CD4-positive, CD25-positive, alpha-beta regulatory T cell (primary cell): Measurements from ENCODE around the gene TYW1B. TPM values are rescaled to one million over a fixed set of nuclear protein-coding genes. Genes with fewer than 3 reads are reported as not detected.
"Not testable (repeated sequence)": the region's sequence is repeated elsewhere in the genome, so short reads cannot be mapped to it uniquely, and the experiment has no call there.

Source experiments
- ATAC-seq, 2 donors: fragments of 150-1000 bp; cut with Tn5 transposase; one replicate each; pipeline ENCODE4 v1.10.0; 2021; ENCODE audit warnings: low read depth in 2 of 2, moderate number of reproducible peaks in 2 of 2, moderate library complexity in 1 of 2
- DNase-seq, 3 donors: peaks; one replicate each; pipeline versions ENCODE4 v3.0.0 to v3.0.0-alpha.2; 2012 to 2022; ENCODE audit warnings: mixed read lengths in 1 of 3
- H3K27ac ChIP-seq: one replicate; pipeline ENCODE4 v1.7.0; 2013; ENCODE audit warnings: mild to moderate bottlenecking, low read length; ENCODE audit not compliant: insufficient read depth, poor library complexity, severe bottlenecking
- H3K27me3 ChIP-seq: one replicate; pipeline ENCODE4 v1.7.0; 2013; ENCODE audit warnings: low read length; ENCODE audit not compliant: control insufficient read depth, insufficient read depth
- H3K36me3 ChIP-seq: one replicate; pipeline ENCODE4 v1.7.0; 2013; ENCODE audit warnings: mild to moderate bottlenecking, low read length, moderate library complexity; ENCODE audit not compliant: control insufficient read depth, insufficient read depth
- H3K4me1 ChIP-seq: 2 replicates; pipeline ENCODE4 v1.7.0; 2013; ENCODE audit warnings: mild to moderate bottlenecking, low read length; ENCODE audit not compliant: insufficient read depth, control insufficient read depth, poor library complexity, severe bottlenecking
- H3K4me3 ChIP-seq: one replicate; pipeline ENCODE4 v1.7.0; 2013; ENCODE audit warnings: low read depth, mild to moderate bottlenecking, low read length, moderate library complexity
- H3K9me3 ChIP-seq, 2 experiments: 1 replicate in 1 of 2; 2 replicates in 1 of 2; pipeline ENCODE4 v1.7.0; 2013; ENCODE audit warnings: low read length in 2 of 2, mild to moderate bottlenecking in 1 of 2, moderate library complexity in 1 of 2; ENCODE audit not compliant: control insufficient read depth in 2 of 2
- H3K27ac Mint-ChIP-seq, 3 donors: one replicate each; pipeline ENCODE4 v1.8.0; 2020 to 2022; ENCODE audit warnings: mild to moderate bottlenecking in 3 of 3, mixed read lengths in 3 of 3, moderate library complexity in 2 of 3
- H3K27me3 Mint-ChIP-seq: one replicate; pipeline ENCODE4 v1.8.0; 2022; ENCODE audit warnings: mild to moderate bottlenecking, mixed read lengths
- H3K36me3 Mint-ChIP-seq: one replicate; pipeline ENCODE4 v1.8.0; 2020; ENCODE audit warnings: mixed read lengths
- H3K4me1 Mint-ChIP-seq, 4 donors: one replicate each; pipeline ENCODE4 v1.8.0; 2020 to 2022; ENCODE audit warnings: mixed read lengths in 4 of 4, mild to moderate bottlenecking in 1 of 4
- H3K4me3 Mint-ChIP-seq, 4 donors: one replicate each; pipeline ENCODE4 v1.8.0; 2020 to 2022; ENCODE audit warnings: mild to moderate bottlenecking in 4 of 4, mixed read lengths in 4 of 4, moderate library complexity in 3 of 4
- H3K9me3 Mint-ChIP-seq, 7 donors: one replicate each; pipeline ENCODE4 v1.8.0; 2020 to 2022; ENCODE audit warnings: mixed read lengths in 7 of 7, mild to moderate bottlenecking in 3 of 7, moderate library complexity in 2 of 7
- polyA plus RNA-seq, 4 donors: library from polyadenylated mRNA; unstranded; fragments of 300-500 nt; fragmentation: Illumina TruSeq; gene quantifications; one replicate each; pipeline ENCODE4 v1.2.3, GENCODE V29; 2021
- total RNA-seq: library from RNA; stranded (reverse); gene quantifications from one replicate; pipeline ENCODE4 v1.2.3, GENCODE V29; 2022

Gene TYW1B
- total and polyA plus RNA-seq, 5 donors from 2014 or later = 0.46 to 9.8 (median 0.82) TPM

DNA sequence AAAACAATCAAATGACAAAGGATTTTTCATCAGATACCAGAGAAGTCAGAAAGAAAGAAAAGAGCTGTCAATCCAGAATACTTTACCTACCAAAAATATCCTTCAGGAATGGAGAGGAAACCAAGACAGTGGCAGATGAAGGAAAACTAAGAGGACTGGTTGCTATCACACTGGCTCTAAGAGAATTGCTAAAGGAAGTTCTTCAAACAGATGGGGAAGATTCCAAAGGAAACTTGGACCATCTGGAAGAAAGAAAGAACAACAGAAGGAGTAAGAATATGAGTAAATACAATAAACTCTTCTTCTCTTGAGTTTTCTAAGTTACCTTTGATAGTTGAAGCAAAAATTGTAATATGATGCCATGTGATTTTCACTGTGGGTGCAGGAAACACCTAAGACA lies 220.0 kb downstream of the TYW1B start:
- not testable (repeated sequence) for H3K27me3 Mint-ChIP-seq, H3K27ac Mint-ChIP-seq, H3K4me1 ChIP-seq, DNase-seq, H3K4me3 ChIP-seq, H3K9me3 ChIP-seq, H3K36me3 ChIP-seq, ATAC-seq, H3K9me3 Mint-ChIP-seq, H3K27me3 ChIP-seq, H3K4me3 Mint-ChIP-seq, H3K27ac ChIP-seq
- peaks cover 0 to 10% (median 3%) of the 10 kb centered on the region in 4 donors for H3K4me1 Mint-ChIP-seq
- H3K36me3 Mint-ChIP-seq = peaks cover 46% of the 10 kb centered on the region

DNA sequence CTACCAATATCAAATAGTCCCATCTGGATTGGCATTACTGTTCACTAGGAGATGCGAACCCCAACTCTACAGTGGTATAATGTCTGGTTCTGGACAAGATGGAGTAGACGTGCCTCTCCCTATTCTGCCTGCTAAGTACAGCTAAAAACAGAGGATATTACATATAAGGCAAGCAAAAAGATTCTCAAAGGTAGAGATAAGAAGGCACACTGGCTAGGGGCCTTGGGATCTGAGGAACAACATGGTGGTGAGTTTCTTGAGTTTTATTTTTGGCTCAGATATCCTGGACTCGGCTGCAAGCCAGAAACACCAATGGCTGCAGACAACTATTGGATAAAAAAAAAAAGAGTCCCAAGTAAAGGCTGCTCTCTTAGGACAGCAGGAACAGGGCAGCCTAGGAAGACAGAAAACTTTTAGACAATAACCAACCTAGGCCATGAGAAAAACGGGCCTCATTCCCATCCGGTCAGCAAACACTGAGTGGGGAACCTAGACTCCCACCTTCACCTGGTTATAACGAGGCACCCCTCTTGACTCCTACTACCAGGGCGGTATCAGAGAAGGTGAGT lies 222.1 kb downstream of the TYW1B start:
- H3K4me3 ChIP-seq, H3K4me1 ChIP-seq, H3K27ac Mint-ChIP-seq, H3K9me3 ChIP-seq, H3K9me3 Mint-ChIP-seq, H3K27me3 Mint-ChIP-seq, H3K4me3 Mint-ChIP-seq, ATAC-seq, H3K36me3 ChIP-seq, H3K27me3 ChIP-seq, H3K27ac ChIP-seq, DNase-seq: not testable (repeated sequence)
- Mint-ChIP-seq H3K36me3 (peaks cover 44% of the 10 kb centered on the region), H3K4me1 (peaks cover 2 to 10% (median 5%) of the 10 kb centered on the region in 4 donors)

- H3K9me3 ChIP-seq, H3K4me3 ChIP-seq, H3K4me1 ChIP-seq, ATAC-seq, DNase-seq, H3K27me3 Mint-ChIP-seq, H3K4me3 Mint-ChIP-seq, H3K27ac Mint-ChIP-seq, H3K9me3 Mint-ChIP-seq, H3K27me3 ChIP-seq, H3K27ac ChIP-seq, H3K36me3 ChIP-seq: not testable (repeated sequence)
- Mint-ChIP-seq H3K4me1 (peaks cover 2 to 10% (median 5%) of the 10 kb centered on the region in 4 donors), H3K36me3 (peaks cover 38% of the 10 kb centered on the region)
These were observed 223.0 kb downstream of the TYW1B start for GRCh38 chr7:72604771-72605611.

DNA sequence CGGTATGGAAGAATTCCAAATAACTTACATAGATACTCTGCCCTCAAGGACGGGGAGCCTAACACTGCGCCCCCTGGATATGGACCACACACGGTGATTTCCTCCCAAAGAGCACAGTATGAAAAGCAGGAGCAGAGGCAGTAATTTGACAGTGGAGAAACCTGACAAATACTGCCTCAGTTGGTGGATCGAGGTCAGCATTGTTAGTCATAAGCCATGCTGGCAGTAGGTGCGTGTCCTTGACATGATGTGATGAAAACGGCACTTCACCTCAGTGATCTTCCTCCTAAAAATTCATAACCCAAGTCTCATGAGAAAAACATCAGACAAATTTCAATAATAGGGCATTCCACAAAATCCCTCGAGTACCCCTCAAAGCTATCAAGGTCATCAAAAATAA lies 224.5 kb downstream of the TYW1B start:
- ATAC-seq, H3K9me3 ChIP-seq, H3K4me1 ChIP-seq, DNase-seq, H3K4me3 Mint-ChIP-seq, H3K27ac ChIP-seq, H3K9me3 Mint-ChIP-seq, H3K4me3 ChIP-seq, H3K27me3 Mint-ChIP-seq, H3K36me3 ChIP-seq, H3K27me3 ChIP-seq: not testable (repeated sequence)
- Mint-ChIP-seq H3K4me1 (peaks cover 4 to 11% (median 9%) of the 10 kb centered on the region in 4 donors), H3K27ac (peak overlapping the region in 1 of 3 donors; percentile 29), H3K36me3 (peaks cover 34% of the 10 kb centered on the region)

DNA sequence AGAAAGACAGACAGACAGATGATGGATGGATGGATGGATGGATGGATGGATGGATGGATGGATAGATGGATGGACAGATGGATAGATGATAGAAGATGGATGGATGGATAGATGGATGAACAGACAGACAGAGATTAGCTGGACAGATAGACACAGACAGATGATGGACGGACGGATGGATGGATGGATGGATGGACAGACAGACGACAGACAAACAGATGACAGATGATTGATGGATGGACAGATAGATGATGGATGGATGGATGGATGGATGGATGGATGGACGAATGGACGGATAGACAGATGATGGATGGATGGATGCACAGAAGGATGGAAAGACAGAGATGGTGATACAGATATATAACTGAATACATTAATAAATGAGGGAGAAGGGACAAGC lies 224.9 kb downstream of the TYW1B start:
- H3K4me1 ChIP-seq = no peaks in the 10 kb centered on the region
- Mint-ChIP-seq H3K36me3 (peaks cover 32% of the 10 kb centered on the region), H3K27ac (peak overlapping the region in 1 of 3 donors; percentile 29), H3K4me3 (no peak overlapping the region), H3K27me3 (no peaks in the 10 kb centered on the region), H3K4me1 (peaks cover 0 to 12% (median 8%) of the 10 kb centered on the region in 4 donors), H3K9me3 (peaks cover 0 to 4% (median 0%) of the 10 kb centered on the region in 7 donors)
- H3K27me3 ChIP-seq = no peaks in the 10 kb centered on the region
- ATAC-seq (no peak), DNase-seq (no peak)
- no peaks in the 10 kb centered on the region for H3K36me3 ChIP-seq
- no peaks in the 10 kb centered on the region for H3K9me3 ChIP-seq
- no peak overlapping the region for H3K4me3 ChIP-seq
- no peak overlapping the region for H3K27ac ChIP-seq

GRCh38 chr7:72601683-72602082 lies 226.3 kb downstream of the TYW1B start:
- not testable (repeated sequence) for H3K27ac ChIP-seq, H3K36me3 ChIP-seq, H3K4me3 ChIP-seq, ATAC-seq, H3K27ac Mint-ChIP-seq, H3K9me3 ChIP-seq, H3K27me3 Mint-ChIP-seq, H3K4me1 ChIP-seq, DNase-seq, H3K4me3 Mint-ChIP-seq, H3K9me3 Mint-ChIP-seq, H3K27me3 ChIP-seq
- H3K4me1 Mint-ChIP-seq = peaks cover 0 to 12% (median 5%) of the 10 kb centered on the region in 4 donors
- peaks cover 36% of the 10 kb centered on the region for H3K36me3 Mint-ChIP-seq

GRCh38 chr7:72590023-72590422 lies 238.0 kb downstream of the TYW1B start:
- H3K36me3 Mint-ChIP-seq = peaks cover 34% of the 10 kb centered on the region
- ATAC-seq = not testable (repeated sequence)

GRCh38 chr7:72587267-72587666 lies 240.7 kb downstream of the TYW1B start:
- H3K4me1 Mint-ChIP-seq, H3K27ac ChIP-seq, H3K4me3 Mint-ChIP-seq, H3K27me3 ChIP-seq, H3K9me3 ChIP-seq, H3K27me3 Mint-ChIP-seq, H3K27ac Mint-ChIP-seq, H3K4me1 ChIP-seq, H3K36me3 ChIP-seq, ATAC-seq, H3K4me3 ChIP-seq, DNase-seq: not testable (repeated sequence)
- Mint-ChIP-seq H3K36me3 (peaks cover 52% of the 10 kb centered on the region), H3K9me3 (peaks cover 0 to 20% (median 8%) of the 10 kb centered on the region in 7 donors)

More at GRCh38 chr7:72590023-72590422, 238.0 kb downstream of the TYW1B start:
- Mint-ChIP-seq H3K9me3 (peaks cover 0 to 15% (median 8%) of the 10 kb centered on the region in 7 donors), H3K4me3 (peak overlapping the region in 1 of 4 donors; percentile 15)
- not testable (repeated sequence) for H3K4me1 Mint-ChIP-seq, H3K27me3 ChIP-seq, H3K27me3 Mint-ChIP-seq, DNase-seq, H3K36me3 ChIP-seq, H3K27ac Mint-ChIP-seq, H3K4me3 ChIP-seq, H3K27ac ChIP-seq, H3K4me1 ChIP-seq, H3K9me3 ChIP-seq
